Mesendoderm (in vitro differentiated cells): Measurements from ENCODE around the gene HAL.

Experiments
- DNase-seq: peaks from one replicate; pipeline ENCODE4 v3.0.0; 2013
- H2AK5ac ChIP-seq: 2 replicates; pipeline ENCODE4 v1.6.1; 2013; ENCODE audit warnings: low read length, inconsistent platforms
- H2BK120ac ChIP-seq: 2 replicates; pipeline ENCODE4 v1.6.1; 2013; ENCODE audit warnings: low read depth, mild to moderate bottlenecking, low read length, moderate library complexity, mixed read lengths
- H2BK15ac ChIP-seq: replicated peaks from 2 replicates; pipeline ENCODE4 v1.6.1; 2013; ENCODE audit warnings: low read depth, mild to moderate bottlenecking, moderate library complexity
- H2BK5ac ChIP-seq: 2 replicates; pipeline ENCODE4 v1.6.1; 2013; ENCODE audit warnings: low read length, inconsistent platforms
- H3K18ac ChIP-seq: 2 replicates; pipeline ENCODE4 v1.6.1; 2013; ENCODE audit warnings: mild to moderate bottlenecking, low read length, mixed read lengths
- H3K23ac ChIP-seq: one replicate; pipeline ENCODE4 v1.6.1; 2013; ENCODE audit warnings: low read length
- H3K27ac ChIP-seq: 2 replicates; pipeline ENCODE4 v1.5.1; 2013; ENCODE audit warnings: low read depth, mild to moderate bottlenecking, inconsistent platforms, low read length, moderate library complexity
- H3K27me3 ChIP-seq: 2 replicates; pipeline ENCODE4 v1.6.1; 2013; ENCODE audit warnings: low read length, control low read depth, mild to moderate bottlenecking, inconsistent platforms; ENCODE audit not compliant: insufficient read depth, poor library complexity
- H3K36me3 ChIP-seq: 2 replicates; pipeline ENCODE4 v1.6.1; 2013; ENCODE audit warnings: low read length, inconsistent platforms; ENCODE audit not compliant: control insufficient read depth, insufficient read depth
- H3K4ac ChIP-seq: one replicate; pipeline ENCODE4 v1.6.1; 2013; ENCODE audit warnings: low read depth, mild to moderate bottlenecking, low read length, moderate library complexity
- H3K4me1 ChIP-seq: 2 replicates; pipeline ENCODE4 v1.6.1; 2013; ENCODE audit warnings: low read depth, low read length, inconsistent platforms; ENCODE audit not compliant: control insufficient read depth
- H3K4me2 ChIP-seq: 2 replicates; pipeline ENCODE4 v1.6.1; 2013; ENCODE audit warnings: low read length
- H3K4me3 ChIP-seq: 2 replicates; pipeline ENCODE4 v1.5.1; 2013; ENCODE audit warnings: mild to moderate bottlenecking, low read length
- H3K56ac ChIP-seq: one replicate; pipeline ENCODE4 v1.6.1; 2013; ENCODE audit warnings: low read length
- H3K79me1 ChIP-seq: 2 replicates; pipeline ENCODE4 v1.6.1; 2013; ENCODE audit warnings: low read length, inconsistent platforms
- H3K79me2 ChIP-seq: 2 replicates; pipeline ENCODE4 v1.6.1; 2013; ENCODE audit warnings: mild to moderate bottlenecking, low read length; ENCODE audit not compliant: control insufficient read depth, insufficient read depth
- H3K9ac ChIP-seq: 2 replicates; pipeline ENCODE4 v1.6.1; 2013; ENCODE audit warnings: low read length, inconsistent platforms
- H4K5ac ChIP-seq: one replicate; pipeline ENCODE4 v1.6.1; 2013; ENCODE audit warnings: low read length
- H4K8ac ChIP-seq: one replicate; pipeline ENCODE4 v1.6.1; 2013; ENCODE audit warnings: low read depth, mild to moderate bottlenecking, control low read depth, low read length, moderate library complexity
- WGBS: extraction: QIAGEN DNeasy Blood & Tissue Kit; methylation state at CpG from one replicate; pipeline ENCODE4 v1.1.7; 2013; ENCODE audit warnings: low lambda C conversion rate, missing lambda C conversion rate; ENCODE audit not compliant: insufficient coverage; ENCODE audit errors: extremely low coverage; 5-methylcytosine and 5-hydroxymethylcytosine counted together

Gene HAL

DNA sequence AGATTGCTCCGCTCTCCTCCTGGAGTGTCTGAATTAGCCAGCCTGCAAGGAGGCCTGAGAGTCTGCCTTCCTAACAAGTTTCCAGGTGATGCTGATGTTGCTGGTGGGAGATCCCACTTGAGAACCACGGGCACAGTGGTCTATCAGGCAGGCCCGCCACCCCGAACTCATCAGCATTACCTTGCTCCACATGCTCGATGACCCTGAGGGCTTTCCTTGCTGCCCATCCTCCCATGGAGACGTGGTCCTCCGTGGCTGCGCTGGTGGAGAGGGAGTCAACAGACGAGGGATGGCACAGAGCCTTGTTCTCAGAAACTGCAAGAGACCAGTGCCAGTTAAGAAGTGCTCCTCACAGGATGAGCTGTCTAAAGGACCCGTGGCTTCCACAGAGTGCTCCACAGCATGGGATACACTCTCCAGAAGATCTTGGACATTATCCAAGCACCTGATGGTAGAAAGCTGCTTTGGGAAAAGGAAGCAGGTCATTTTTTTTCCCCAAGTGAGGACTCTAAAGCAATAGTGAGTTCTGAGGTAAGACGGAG is 18.3 kb downstream of the HAL start:
- no peak overlapping the region for H3K4ac ChIP-seq
- no peak overlapping the region for H3K18ac ChIP-seq
- no peak overlapping the region for H3K23ac ChIP-seq
- no peak overlapping the region for H3K9ac ChIP-seq
- no peaks in the 10 kb centered on the region for H3K4me1 ChIP-seq
- no peak overlapping the region for H4K8ac ChIP-seq
- no CpG with 5 or more reads among the region's 11 CpGs for WGBS
- H2AK5ac ChIP-seq, result no peak overlapping the region
- no peak overlapping the region for H3K4me2 ChIP-seq
- H2BK5ac ChIP-seq, result no peak overlapping the region
- H3K79me2 ChIP-seq, result no peaks in the 10 kb centered on the region
- no peak overlapping the region for H2BK120ac ChIP-seq
- no peaks in the 10 kb centered on the region for H3K27me3 ChIP-seq
- H3K56ac ChIP-seq, result no peak overlapping the region
- no peak for DNase-seq
- H4K5ac ChIP-seq, result no peak overlapping the region
- no peaks in the 10 kb centered on the region for H3K79me1 ChIP-seq
- no peaks in the 10 kb centered on the region for H3K36me3 ChIP-seq
- H3K4me3 ChIP-seq, result no peak overlapping the region
- no peak overlapping the region for H3K27ac ChIP-seq
- no peak overlapping the region for H2BK15ac ChIP-seq

DNA sequence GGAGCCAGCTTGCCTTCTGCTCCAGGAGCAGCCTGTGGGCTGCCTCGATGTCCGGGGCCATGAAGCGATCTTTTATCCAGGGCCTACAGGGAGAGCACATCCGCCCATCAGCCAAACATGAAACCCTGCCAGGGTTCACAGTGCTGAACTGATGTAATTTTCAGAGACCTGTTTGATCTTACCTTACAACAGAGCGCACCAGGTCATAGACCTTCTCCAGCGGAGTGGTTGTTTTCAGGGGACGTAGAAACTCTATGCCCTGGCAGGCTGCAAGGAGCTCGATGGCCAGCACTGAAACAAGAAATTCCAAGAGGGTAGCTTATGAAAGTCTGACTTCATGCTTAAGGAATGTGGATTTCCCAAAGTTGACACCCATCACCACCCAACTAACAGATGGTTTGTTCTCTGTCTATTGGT is 19.7 kb downstream of the HAL start:
- Histone ChIP-seq H3K4me3 (no peak overlapping the region), H3K4me1 (no peaks in the 10 kb centered on the region), H3K79me2 (no peaks in the 10 kb centered on the region), H3K27me3 (no peaks in the 10 kb centered on the region), H4K5ac (no peak overlapping the region), H2AK5ac (no peak overlapping the region), H3K9ac (no peak overlapping the region), H4K8ac (no peak overlapping the region), H3K18ac (no peak overlapping the region), H3K23ac (no peak overlapping the region), H2BK120ac (no peak overlapping the region), H3K56ac (no peak overlapping the region), H3K4me2 (no peak overlapping the region), H3K79me1 (no peaks in the 10 kb centered on the region), H3K36me3 (no peaks in the 10 kb centered on the region), H3K4ac (no peak overlapping the region), H2BK5ac (no peak overlapping the region), H3K27ac (no peak overlapping the region), H2BK15ac (no peak overlapping the region)
- WGBS, result no CpG with 5 or more reads among the region's 8 CpGs
- peak; percentile 79 for DNase-seq

DNA sequence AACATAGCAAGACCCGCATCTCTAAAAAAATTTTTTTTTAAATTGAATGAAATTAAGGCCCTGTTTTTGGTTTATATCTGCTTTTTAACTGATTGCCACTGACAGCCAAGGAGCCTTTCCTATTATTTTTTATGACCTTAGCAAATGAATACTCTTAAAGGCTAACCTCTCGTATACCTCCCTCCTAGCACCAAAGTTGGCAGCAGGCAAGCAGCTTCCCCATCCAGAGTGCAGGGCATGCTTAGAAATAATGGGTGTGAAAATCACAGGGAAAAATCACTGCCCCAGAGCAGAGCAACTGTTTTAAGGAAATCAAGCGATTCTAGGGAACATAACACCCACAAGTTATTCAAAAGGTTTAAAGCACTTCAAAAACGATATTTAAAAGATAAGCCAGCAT is 20.7 kb downstream of the HAL start:
- H3K4me2 ChIP-seq, result no peak overlapping the region
- H2AK5ac ChIP-seq, result no peak overlapping the region
- H3K4me1 ChIP-seq, result no peaks in the 10 kb centered on the region
- no peak overlapping the region for H3K9ac ChIP-seq
- no peak overlapping the region for H3K4me3 ChIP-seq
- H2BK5ac ChIP-seq, result no peak overlapping the region
- H3K18ac ChIP-seq, result no peak overlapping the region
- H3K36me3 ChIP-seq, result no peaks in the 10 kb centered on the region
- H3K56ac ChIP-seq, result no peak overlapping the region
- H3K27me3 ChIP-seq, result no peaks in the 10 kb centered on the region
- no peaks in the 10 kb centered on the region for H3K79me2 ChIP-seq
- no peak overlapping the region for H2BK120ac ChIP-seq
- no peak overlapping the region for H3K27ac ChIP-seq
- DNase-seq, result no peak
- no peak overlapping the region for H3K4ac ChIP-seq
- no CpG with 5 or more reads among the region's 4 CpGs for WGBS
- H3K23ac ChIP-seq, result no peak overlapping the region
- no peaks in the 10 kb centered on the region for H3K79me1 ChIP-seq
- H2BK15ac ChIP-seq, result no peak overlapping the region
- H4K8ac ChIP-seq, result no peak overlapping the region
- no peak overlapping the region for H4K5ac ChIP-seq

DNA sequence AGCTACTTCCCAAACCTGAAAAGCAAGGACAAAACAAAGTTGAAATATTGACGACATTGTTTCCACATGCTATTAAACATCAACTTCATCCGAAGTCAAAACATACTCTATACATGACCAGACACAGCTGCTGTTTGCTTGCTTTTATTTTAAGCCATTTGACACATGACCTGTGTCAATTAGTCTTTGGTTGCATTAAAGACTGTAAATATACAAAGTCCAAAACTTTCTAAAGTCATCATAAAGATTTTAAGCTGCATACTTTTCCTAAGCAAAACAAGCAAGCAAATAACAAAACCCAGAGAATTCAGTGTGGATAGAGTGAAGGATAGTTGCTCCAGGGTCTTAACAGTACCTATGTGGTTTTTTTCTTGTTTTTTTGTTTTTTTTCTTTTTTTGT is 21.8 kb downstream of the HAL start:
- Histone ChIP-seq H3K4me1 (no peaks in the 10 kb centered on the region), H3K56ac (no peak overlapping the region), H2BK120ac (no peak overlapping the region), H3K27ac (no peak overlapping the region), H3K4me3 (no peak overlapping the region), H3K27me3 (no peaks in the 10 kb centered on the region), H3K36me3 (no peaks in the 10 kb centered on the region), H3K79me1 (no peaks in the 10 kb centered on the region), H3K9ac (no peak overlapping the region), H4K8ac (no peak overlapping the region), H2BK5ac (no peak overlapping the region), H3K79me2 (no peaks in the 10 kb centered on the region), H2AK5ac (no peak overlapping the region), H3K4me2 (no peak overlapping the region), H2BK15ac (no peak overlapping the region), H4K5ac (no peak overlapping the region), H3K18ac (no peak overlapping the region), H3K23ac (no peak overlapping the region), H3K4ac (no peak overlapping the region)
- whole genome bisulfite sequencing, result no CpG with 5 or more reads among the region's 2 CpGs
- no peak for DNase-seq

DNA sequence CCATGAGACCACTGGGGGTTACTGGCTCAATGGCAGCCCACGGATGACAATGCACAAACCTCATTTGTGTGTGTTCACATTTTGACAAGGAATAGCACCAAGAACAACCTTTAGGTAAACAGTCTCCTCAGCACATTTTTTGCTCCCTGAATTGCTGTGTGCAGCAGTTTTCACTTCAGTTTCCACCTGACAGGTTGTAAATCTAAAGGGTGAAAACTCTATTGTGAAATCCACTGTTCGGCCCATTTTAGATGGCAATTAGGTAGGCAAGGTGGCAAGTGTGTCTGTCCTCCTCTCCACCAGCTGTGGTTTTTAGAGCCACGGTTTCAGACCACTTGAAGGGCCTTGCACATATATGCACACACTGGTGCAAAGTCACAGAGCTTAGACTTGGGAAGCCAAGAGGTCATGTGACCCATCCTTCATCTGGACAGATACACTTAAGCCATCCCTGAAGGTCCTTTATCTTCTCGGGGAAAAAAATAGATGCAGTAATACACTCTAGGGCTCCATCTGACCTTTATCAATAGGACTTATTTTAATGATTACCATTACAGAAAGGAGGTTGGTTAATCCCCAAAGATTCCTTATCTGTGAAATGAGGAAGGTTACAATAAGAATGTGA is 23.2 kb downstream of the HAL start:
- Histone ChIP-seq H3K56ac (no peak overlapping the region), H3K27me3 (no peaks in the 10 kb centered on the region), H3K79me1 (no peaks in the 10 kb centered on the region), H2AK5ac (no peak overlapping the region), H3K18ac (no peak overlapping the region), H3K23ac (no peak overlapping the region), H3K36me3 (no peaks in the 10 kb centered on the region), H3K9ac (no peak overlapping the region), H2BK15ac (no peak overlapping the region), H3K4me1 (no peaks in the 10 kb centered on the region), H3K79me2 (no peaks in the 10 kb centered on the region), H3K4me3 (no peak overlapping the region), H3K27ac (no peak overlapping the region), H4K8ac (no peak overlapping the region), H4K5ac (no peak overlapping the region), H3K4me2 (no peak overlapping the region), H2BK5ac (no peak overlapping the region), H3K4ac (no peak overlapping the region), H2BK120ac (no peak overlapping the region)
- no CpG with 5 or more reads among the region's 4 CpGs for WGBS
- DNase-seq, result no peak

DNA sequence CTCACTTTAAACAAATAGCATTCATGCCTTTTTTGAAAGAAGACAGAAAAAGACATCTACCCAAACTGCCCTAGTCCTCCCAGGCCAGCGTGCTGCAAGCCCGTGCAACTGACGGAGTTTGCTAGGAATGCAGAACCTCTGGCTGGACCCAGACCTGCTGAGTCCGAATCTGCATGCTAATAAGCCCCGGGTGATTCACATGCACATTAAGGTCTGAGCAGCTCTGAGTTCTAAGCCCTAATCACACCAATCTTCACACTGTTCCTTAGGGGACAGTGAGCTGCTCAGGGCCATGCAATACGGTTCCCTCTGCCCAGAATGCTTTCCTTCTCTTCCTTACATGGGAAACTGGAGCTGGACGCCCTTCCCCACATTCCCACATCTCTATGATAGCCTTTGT is 25.2 kb downstream of the HAL start:
- Histone ChIP-seq H3K27ac (no peak overlapping the region), H4K5ac (no peak overlapping the region), H3K4me3 (no peak overlapping the region), H3K23ac (no peak overlapping the region), H3K79me1 (no peaks in the 10 kb centered on the region), H3K56ac (no peak overlapping the region), H3K27me3 (no peaks in the 10 kb centered on the region), H3K18ac (no peak overlapping the region), H3K4me1 (no peaks in the 10 kb centered on the region), H3K79me2 (no peaks in the 10 kb centered on the region), H2BK5ac (no peak overlapping the region), H4K8ac (no peak overlapping the region), H2BK120ac (no peak overlapping the region), H3K4ac (no peak overlapping the region), H3K9ac (no peak overlapping the region), H3K4me2 (no peak overlapping the region), H2AK5ac (no peak overlapping the region), H3K36me3 (no peaks in the 10 kb centered on the region), H2BK15ac (no peak overlapping the region)
- DNase-seq, result peak; percentile 95
- WGBS, result no CpG with 5 or more reads among the region's 7 CpGs
